ENCODE measurements around the gene RPS25.
A peak's percentile ranks its signal among the peaks of the same experiment; 100 is the strongest.
"Not testable (repeated sequence)": the region's sequence is repeated elsewhere in the genome, so short reads cannot be mapped to it uniquely, and the experiment has no call there.

RPS25 gene

DNA sequence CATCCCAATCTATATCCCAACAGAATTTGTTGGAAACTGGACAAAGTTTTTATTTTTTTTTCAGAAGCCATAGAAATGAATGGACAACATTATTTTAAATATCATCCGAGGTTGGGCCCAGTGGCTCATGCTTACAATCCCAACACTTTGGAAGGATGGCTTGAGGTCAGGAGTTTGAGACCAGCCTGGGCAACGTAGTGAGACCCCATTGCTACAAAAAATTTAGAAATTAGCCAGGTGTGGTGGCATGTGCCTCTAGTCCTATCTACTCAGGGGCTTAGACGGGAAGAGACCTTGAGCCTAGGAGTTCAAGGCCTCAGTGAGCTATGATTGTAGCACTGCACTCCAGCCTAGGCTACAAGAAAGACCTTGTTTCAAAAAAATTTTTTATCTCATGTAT lies 16.7 kb upstream of the RPS25 start:
- H3K4me1 ChIP-seq (ENCODE audit: control insufficient read depth, insufficient read depth, low read length) = peaks cover 2% of the 10 kb centered on the region

DNA sequence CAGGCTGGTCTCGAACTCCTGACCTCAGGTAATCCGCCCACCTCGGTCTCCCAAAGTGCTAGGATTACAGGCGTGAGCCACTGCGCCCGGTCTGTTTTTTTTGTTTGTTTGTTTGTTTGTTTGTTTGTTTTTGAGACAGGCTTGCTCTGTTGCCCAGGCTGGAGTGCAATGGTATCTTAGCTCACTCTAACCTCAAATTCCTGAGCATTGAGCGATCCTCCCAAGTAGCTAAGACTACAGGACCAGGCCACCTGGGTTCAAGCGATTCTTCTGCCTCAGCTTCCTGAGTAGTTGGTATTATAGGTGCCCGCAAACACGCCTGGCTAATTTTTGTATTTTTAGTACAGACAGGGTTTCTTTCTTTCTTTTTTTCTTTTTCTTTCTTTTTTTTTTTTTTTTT lies 15.3 kb upstream of the RPS25 start:
- H3K9ac ChIP-seq (ENCODE audit: low read depth, low read length); H3K27me3 ChIP-seq (ENCODE audit: control insufficient read depth, insufficient read depth, low read length); H3K4me3 ChIP-seq (ENCODE audit: low read depth, low read length); H3K9me3 ChIP-seq (ENCODE audit: control insufficient read depth, insufficient read depth, low read length); H3K36me3 ChIP-seq (ENCODE audit: control insufficient read depth, insufficient read depth, low read length): not testable (repeated sequence)
- H3K4me1 ChIP-seq (ENCODE audit: control insufficient read depth, insufficient read depth, low read length) = peaks cover 12% of the 10 kb centered on the region

More for the DNA sequence above, 16.7 kb upstream of the RPS25 start:
- Histone ChIP-seq H3K9ac (ENCODE audit: low read depth, low read length) (no peak overlapping the region), H3K4me3 (ENCODE audit: low read depth, low read length) (no peak overlapping the region), H3K9me3 (ENCODE audit: control insufficient read depth, insufficient read depth, low read length) (no peaks in the 10 kb centered on the region), H3K27me3 (ENCODE audit: control insufficient read depth, insufficient read depth, low read length) (no peaks in the 10 kb centered on the region), H3K36me3 (ENCODE audit: control insufficient read depth, insufficient read depth, low read length) (no peaks in the 10 kb centered on the region)

DNA sequence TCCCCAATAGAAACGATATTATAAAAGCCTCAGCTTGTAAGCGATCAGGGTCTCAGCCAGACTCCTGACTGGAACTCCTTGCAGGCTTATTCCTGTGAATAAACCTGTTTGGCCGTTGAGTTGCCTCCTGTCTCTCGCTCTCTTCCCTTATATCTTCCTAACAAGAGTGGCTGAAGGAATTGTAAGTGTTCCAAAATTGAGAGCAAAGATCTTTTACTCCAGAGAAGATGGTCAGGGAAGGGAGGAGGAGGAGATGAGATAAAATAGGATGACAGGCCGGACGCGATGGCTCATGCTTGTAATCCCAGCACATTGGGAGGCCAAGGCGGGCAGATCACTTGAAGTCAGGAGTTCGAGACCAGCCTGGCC lies 13.8 kb upstream of the RPS25 start:
- Histone ChIP-seq H3K27me3 (ENCODE audit: control insufficient read depth, insufficient read depth, low read length) (no peaks in the 10 kb centered on the region), H3K4me1 (ENCODE audit: control insufficient read depth, insufficient read depth, low read length) (peaks cover 12% of the 10 kb centered on the region), H3K9me3 (ENCODE audit: control insufficient read depth, insufficient read depth, low read length) (no peaks in the 10 kb centered on the region), H3K9ac (ENCODE audit: low read depth, low read length) (no peak overlapping the region), H3K4me3 (ENCODE audit: low read depth, low read length) (no peak overlapping the region), H3K36me3 (ENCODE audit: control insufficient read depth, insufficient read depth, low read length) (peaks cover 19% of the 10 kb centered on the region)

DNA sequence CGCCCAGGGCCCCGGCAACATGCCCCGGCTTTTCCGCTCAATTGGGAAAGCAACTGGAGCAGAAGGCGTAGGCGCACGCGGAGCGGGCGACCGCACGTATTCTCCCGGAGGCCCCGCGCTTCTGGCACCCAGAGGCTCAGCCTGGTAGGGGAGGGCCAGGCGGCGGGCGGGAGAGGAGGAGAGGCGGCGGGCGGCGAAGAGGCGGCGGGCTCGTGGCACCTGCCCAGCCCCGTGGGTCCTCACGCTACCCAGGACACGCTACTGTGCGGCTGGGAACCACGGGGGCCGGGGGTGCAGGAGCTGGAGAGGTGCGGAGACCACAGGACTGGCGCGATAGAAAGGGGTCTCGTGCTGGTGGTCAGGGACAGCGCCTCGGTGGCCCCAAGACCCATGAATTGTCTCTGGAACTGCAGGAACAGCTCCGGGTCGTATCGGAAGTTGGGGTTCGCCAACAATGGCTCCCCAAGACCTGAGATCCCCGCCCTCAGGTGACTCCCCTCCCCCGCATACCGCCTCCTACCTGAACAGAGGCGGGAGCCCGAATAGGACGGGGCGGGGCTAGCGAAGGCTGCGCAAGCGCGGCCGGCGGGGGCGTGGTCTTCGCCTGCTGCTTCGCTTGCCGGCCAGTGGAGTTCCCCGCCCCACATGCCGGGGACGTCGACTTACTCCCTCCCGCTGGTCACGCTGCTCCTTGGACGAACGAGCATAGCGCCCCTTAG lies 12.3 kb upstream of the RPS25 start, which contains the start of gene SLC37A4:
Gene SLC37A4, minus strand, starts transcription at position 549 of the 719 bp plus-strand sequence.
- Histone ChIP-seq H3K9me3 (ENCODE audit: control insufficient read depth, insufficient read depth, low read length) (no peaks in the 10 kb centered on the region), H3K27me3 (ENCODE audit: control insufficient read depth, insufficient read depth, low read length) (no peaks in the 10 kb centered on the region), H3K4me1 (ENCODE audit: control insufficient read depth, insufficient read depth, low read length) (peaks cover 12% of the 10 kb centered on the region), H3K9ac (ENCODE audit: low read depth, low read length) (peak within 1 kb of the TSS; percentile 84), H3K4me3 (ENCODE audit: low read depth, low read length) (peak within 1 kb of the TSS; percentile 94), H3K36me3 (ENCODE audit: control insufficient read depth, insufficient read depth, low read length) (peaks cover 30% of the 10 kb centered on the region)

DNA sequence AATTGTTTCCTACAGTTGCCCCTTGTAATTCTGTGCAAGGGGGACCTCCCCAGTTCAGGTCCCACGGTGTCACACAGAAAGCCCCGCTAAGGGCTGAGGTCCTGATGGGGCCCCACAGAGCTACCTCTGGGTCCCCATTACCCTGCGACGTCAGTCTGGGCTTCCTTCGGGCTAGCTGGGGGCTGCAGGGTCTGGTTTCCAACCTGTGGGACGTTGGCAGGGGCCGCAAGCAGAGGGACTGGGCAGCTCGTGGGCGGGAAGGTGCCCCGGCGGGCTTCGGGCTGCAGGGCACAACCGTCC lies 11.8 kb upstream of the RPS25 start:
- peaks cover 32% of the 10 kb centered on the region for H3K36me3 ChIP-seq (ENCODE audit: control insufficient read depth, insufficient read depth, low read length)
- H3K4me3 ChIP-seq (ENCODE audit: low read depth, low read length) = peak overlapping the region; percentile 94
- H3K9me3 ChIP-seq (ENCODE audit: control insufficient read depth, insufficient read depth, low read length) = no peaks in the 10 kb centered on the region
- no peaks in the 10 kb centered on the region for H3K27me3 ChIP-seq (ENCODE audit: control insufficient read depth, insufficient read depth, low read length)
- peak overlapping the region; percentile 84 for H3K9ac ChIP-seq (ENCODE audit: low read depth, low read length)
- peaks cover 12% of the 10 kb centered on the region for H3K4me1 ChIP-seq (ENCODE audit: control insufficient read depth, insufficient read depth, low read length)

DNA sequence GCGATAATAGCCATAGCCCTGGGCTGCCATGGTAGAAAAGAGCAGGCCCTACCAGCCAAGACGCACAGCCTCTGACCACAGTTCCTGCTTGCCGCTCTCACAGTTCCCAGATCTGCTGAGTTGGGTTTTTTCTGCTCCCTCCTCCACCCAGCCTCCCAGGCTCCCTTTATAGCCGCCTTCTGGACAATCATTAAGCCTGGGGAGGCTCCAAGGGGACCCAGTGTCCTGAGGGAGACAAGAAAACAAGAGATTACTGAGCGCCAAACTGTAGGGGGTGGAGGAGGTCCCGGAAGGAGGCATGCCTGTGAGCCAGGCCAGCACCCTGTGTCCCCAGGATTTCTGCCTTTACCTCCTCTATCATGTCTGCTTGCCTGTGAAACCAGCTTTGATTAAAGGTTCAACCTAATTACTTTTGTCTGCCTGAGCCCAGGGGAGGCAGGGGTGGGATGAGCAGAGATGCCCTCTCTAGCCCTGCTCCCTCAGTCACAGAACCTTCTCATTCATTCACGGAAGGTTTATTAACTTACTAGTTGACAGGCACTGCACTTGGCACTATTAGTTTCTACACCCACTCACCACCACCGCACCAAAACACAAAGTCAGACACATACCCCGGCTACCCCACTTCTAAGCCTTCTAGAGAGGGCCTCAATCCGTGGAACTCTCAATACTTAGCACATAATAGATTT lies 11.3 kb upstream of the RPS25 start:
- peaks cover 12% of the 10 kb centered on the region for H3K4me1 ChIP-seq (ENCODE audit: control insufficient read depth, insufficient read depth, low read length)
- H3K27me3 ChIP-seq (ENCODE audit: control insufficient read depth, insufficient read depth, low read length) = no peaks in the 10 kb centered on the region
- no peaks in the 10 kb centered on the region for H3K9me3 ChIP-seq (ENCODE audit: control insufficient read depth, insufficient read depth, low read length)
- H3K4me3 ChIP-seq (ENCODE audit: low read depth, low read length) = peak overlapping the region; percentile 94
- peaks cover 37% of the 10 kb centered on the region for H3K36me3 ChIP-seq (ENCODE audit: control insufficient read depth, insufficient read depth, low read length)
- peak overlapping the region; percentile 84 for H3K9ac ChIP-seq (ENCODE audit: low read depth, low read length)

DNA sequence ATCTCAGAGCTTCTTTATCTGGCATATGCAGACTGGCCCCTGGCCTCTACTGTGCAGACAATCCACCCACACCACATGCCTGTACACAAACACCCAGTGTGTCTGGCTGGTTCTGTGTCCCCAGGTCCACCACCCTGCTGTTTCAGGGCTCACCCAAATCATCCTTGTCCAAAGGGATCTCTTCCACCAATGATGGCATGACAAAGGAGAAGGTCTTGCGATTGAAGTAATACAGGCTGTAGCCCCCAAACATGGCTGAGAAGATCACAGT lies 10.9 kb upstream of the RPS25 start:
- Histone ChIP-seq H3K36me3 (ENCODE audit: control insufficient read depth, insufficient read depth, low read length) (peaks cover 39% of the 10 kb centered on the region), H3K4me3 (ENCODE audit: low read depth, low read length) (peak overlapping the region; percentile 94), H3K27me3 (ENCODE audit: control insufficient read depth, insufficient read depth, low read length) (no peaks in the 10 kb centered on the region), H3K9me3 (ENCODE audit: control insufficient read depth, insufficient read depth, low read length) (no peaks in the 10 kb centered on the region), H3K9ac (ENCODE audit: low read depth, low read length) (peak overlapping the region; percentile 84), H3K4me1 (ENCODE audit: control insufficient read depth, insufficient read depth, low read length) (peaks cover 12% of the 10 kb centered on the region)

DNA sequence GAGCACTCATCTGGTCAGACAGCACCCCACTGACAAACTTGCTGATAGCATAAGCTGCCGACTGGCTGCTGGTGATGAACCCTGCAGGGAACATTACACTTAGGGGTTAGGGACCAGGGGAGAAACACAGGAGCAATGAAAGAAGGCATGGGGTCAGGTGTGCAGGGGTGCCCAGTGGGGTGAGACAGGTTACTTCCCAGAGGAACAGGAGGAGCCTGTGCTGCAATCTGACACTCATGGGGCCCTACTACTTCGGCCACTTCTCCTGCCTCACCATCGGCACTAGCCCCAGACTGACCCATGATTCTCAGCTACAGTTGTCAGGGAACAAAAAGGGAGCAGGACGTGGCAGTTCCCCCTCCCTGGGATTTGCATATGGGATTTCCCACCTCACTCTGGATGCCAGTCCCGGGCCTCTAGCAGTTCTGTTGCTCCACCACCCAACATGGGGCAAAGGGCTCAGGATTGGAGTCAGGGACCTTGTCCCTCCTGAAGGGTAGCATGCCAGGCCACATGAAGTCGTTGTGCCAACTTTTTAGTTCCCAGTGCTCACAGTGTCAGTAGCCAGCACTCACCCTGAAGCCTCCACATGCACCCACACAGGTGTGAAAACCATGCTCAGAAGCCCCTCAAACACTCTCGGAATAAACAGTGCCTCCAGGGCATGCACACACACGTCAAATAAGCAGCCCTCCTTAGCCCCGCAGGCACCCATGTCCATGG lies 10.4 kb upstream of the RPS25 start:
- Histone ChIP-seq H3K9me3 (ENCODE audit: control insufficient read depth, insufficient read depth, low read length) (no peaks in the 10 kb centered on the region), H3K27me3 (ENCODE audit: control insufficient read depth, insufficient read depth, low read length) (no peaks in the 10 kb centered on the region), H3K4me1 (ENCODE audit: control insufficient read depth, insufficient read depth, low read length) (peaks cover 12% of the 10 kb centered on the region), H3K9ac (ENCODE audit: low read depth, low read length) (peak overlapping the region; percentile 84), H3K4me3 (ENCODE audit: low read depth, low read length) (peak overlapping the region; percentile 94), H3K36me3 (ENCODE audit: control insufficient read depth, insufficient read depth, low read length) (peaks cover 41% of the 10 kb centered on the region)

DNA sequence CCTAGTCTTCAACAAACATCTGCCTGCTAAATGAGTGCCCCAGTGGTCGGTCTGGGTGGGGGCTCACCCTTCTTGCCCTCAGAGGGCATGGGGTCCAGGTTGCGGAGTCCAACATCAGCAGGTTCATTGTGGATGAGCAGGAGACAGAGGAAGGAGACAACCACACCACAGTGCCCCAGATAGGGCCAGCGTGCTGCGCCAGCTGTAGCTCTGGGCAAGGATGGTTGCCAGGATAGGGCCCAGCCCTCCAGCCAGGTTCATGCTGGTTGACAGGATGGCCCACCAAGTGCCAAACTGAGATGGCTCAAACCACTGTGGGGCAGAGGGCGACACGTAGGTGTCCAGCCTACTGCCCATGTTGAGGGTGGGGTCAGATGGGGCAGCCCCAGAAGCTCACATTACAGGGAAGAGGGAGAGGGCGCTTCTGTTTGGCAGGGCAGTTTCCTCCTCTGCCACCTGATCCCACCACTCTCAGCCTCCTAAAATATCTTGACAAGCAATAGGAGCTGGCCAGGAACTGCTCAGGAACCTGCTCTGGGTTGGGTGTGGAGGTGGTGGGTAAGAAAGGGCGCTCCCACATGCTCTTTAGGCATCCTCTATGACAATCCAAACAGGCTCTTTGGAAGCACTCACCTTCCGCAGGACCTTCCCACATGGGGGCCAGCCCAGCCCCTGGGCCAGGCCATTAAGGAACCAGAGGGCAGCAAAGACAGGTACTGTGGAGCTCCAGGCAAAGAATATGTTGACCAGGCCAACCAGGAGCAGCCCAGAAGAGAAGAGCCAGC lies 9.6 kb upstream of the RPS25 start:
- Histone ChIP-seq H3K36me3 (ENCODE audit: control insufficient read depth, insufficient read depth, low read length) (peaks cover 48% of the 10 kb centered on the region), H3K4me1 (ENCODE audit: control insufficient read depth, insufficient read depth, low read length) (peaks cover 12% of the 10 kb centered on the region), H3K9me3 (ENCODE audit: control insufficient read depth, insufficient read depth, low read length) (no peaks in the 10 kb centered on the region), H3K27me3 (ENCODE audit: control insufficient read depth, insufficient read depth, low read length) (no peaks in the 10 kb centered on the region), H3K4me3 (ENCODE audit: low read depth, low read length) (no peak overlapping the region), H3K9ac (ENCODE audit: low read depth, low read length) (no peak overlapping the region)

DNA sequence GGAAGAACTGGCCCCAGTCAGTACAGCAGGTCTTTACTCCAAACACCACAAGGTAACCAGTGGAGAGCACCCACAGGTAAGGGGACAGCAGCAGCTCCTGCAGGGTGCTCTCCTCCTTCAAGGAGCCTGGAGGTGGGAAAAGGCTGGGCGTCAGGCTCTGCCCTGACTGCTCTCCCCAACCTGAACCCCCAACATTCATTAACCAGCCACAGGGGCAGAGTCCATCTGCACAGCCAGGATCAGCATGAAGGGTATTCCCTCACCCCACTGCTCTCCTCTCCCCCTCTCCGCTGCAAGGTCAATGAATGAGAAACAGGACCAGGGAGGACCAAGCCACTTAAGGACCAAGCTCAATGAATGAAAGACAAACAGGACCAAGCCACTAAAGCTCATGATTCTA lies 8.8 kb upstream of the RPS25 start:
- H3K36me3 ChIP-seq (ENCODE audit: control insufficient read depth, insufficient read depth, low read length) = peaks cover 48% of the 10 kb centered on the region

DNA sequence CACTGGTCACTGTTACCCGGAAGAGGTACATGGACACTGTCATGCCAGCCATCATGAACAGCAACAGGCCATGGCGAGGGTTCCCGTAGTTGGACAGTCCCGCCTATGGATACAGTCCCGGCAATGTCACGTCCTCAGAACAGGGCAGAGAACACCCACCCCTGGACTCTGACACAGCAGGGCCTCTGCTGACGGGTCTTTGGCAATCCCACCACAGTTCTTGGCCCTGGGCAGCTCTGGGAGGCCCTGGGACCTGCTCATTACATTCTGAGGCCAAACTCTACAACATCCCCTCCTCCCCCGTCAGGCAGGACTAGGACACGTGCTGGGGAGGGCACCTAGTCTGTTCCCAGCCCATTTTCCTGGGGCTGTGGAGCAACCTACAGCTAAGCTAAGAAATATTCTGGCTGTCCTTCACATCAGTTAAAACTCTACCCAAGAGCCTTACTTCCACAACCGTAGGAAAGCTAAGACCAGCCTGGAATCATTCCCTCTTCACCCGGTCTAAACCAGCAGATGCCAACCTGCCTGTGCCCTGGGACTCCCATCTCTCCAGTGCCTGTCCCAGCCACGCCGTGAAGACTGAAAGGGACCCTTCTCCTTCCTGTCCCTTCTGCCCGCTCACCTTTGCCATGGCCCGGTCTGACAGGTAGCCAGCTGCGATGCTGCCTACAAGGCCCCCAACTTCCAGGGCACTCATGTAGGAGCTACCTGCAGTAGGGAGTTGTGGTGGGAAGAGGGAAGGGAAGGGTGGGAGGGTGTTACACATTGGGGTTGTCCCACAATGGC lies 8.0 kb upstream of the RPS25 start:
- H3K27me3 ChIP-seq (ENCODE audit: control insufficient read depth, insufficient read depth, low read length) = no peaks in the 10 kb centered on the region
- H3K9me3 ChIP-seq (ENCODE audit: control insufficient read depth, insufficient read depth, low read length) = no peaks in the 10 kb centered on the region
- H3K9ac ChIP-seq (ENCODE audit: low read depth, low read length) = no peak overlapping the region
- H3K4me1 ChIP-seq (ENCODE audit: control insufficient read depth, insufficient read depth, low read length) = peaks cover 12% of the 10 kb centered on the region
- H3K36me3 ChIP-seq (ENCODE audit: control insufficient read depth, insufficient read depth, low read length) = peaks cover 48% of the 10 kb centered on the region
- H3K4me3 ChIP-seq (ENCODE audit: low read depth, low read length) = no peak overlapping the region

More for the DNA sequence above, 8.8 kb upstream of the RPS25 start:
- Histone ChIP-seq H3K9me3 (ENCODE audit: control insufficient read depth, insufficient read depth, low read length) (no peaks in the 10 kb centered on the region), H3K27me3 (ENCODE audit: control insufficient read depth, insufficient read depth, low read length) (no peaks in the 10 kb centered on the region), H3K9ac (ENCODE audit: low read depth, low read length) (no peak overlapping the region), H3K4me3 (ENCODE audit: low read depth, low read length) (no peak overlapping the region), H3K4me1 (ENCODE audit: control insufficient read depth, insufficient read depth, low read length) (peaks cover 12% of the 10 kb centered on the region)

Data from iPS-15b (cell line).